Keratinocyte (primary cell): ENCODE measurements around the gene NOD2. TPM values are rescaled to one million over a fixed set of nuclear protein-coding genes. Genes with fewer than 3 reads are reported as not detected.

Experiments
- DNase-seq: peaks from one replicate; pipeline ENCODE4 v3.0.0-alpha.2; 2011; ENCODE audit warnings: low read depth, missing footprints, low spot score
- FAIRE-seq: peaks from 2 replicates; lab custom pipeline; 2011; peaks lifted over from hg19 to GRCh38; lab: Jason Lieb, UNC
- H2AFZ ChIP-seq: 2 replicates; pipeline ENCODE4 v1.6.0; 2012; ENCODE audit warnings: low read length, control low read depth, inconsistent platforms; ENCODE audit not compliant: control insufficient read depth
- H3K27ac ChIP-seq: 2 replicates; pipeline ENCODE4 v1.5.1; 2011; ENCODE audit warnings: low read length; ENCODE audit not compliant: control insufficient read depth, insufficient read depth
- H3K27me3 ChIP-seq: 3 replicates; pipeline ENCODE4 v1.6.0; 2011; ENCODE audit warnings: low read length; ENCODE audit not compliant: control insufficient read depth, insufficient read depth; ENCODE audit errors: extremely low read depth
- H3K36me3 ChIP-seq, 2 experiments: 2 replicates in 1 of 2; 3 replicates in 1 of 2; pipeline ENCODE4 v1.5.1; 2011; ENCODE audit warnings: low read length in 2 of 2, mild to moderate bottlenecking in 1 of 2; ENCODE audit not compliant: control insufficient read depth in 2 of 2, insufficient read depth in 2 of 2; ENCODE audit errors: extremely low read depth in 1 of 2
- H3K4me1 ChIP-seq: 3 replicates; pipeline ENCODE4 v1.5.1; 2011; ENCODE audit warnings: low read length; ENCODE audit not compliant: control insufficient read depth, insufficient read depth; ENCODE audit errors: extremely low read depth
- H3K4me2 ChIP-seq: 3 replicates; pipeline ENCODE4 v1.6.0; 2011; ENCODE audit warnings: low read depth, low read length; ENCODE audit not compliant: control insufficient read depth, insufficient read depth; ENCODE audit errors: extremely low read depth
- H3K4me3 ChIP-seq, 3 experiments: fragments of 200-600 bp in 1 of 3; sonication (generic) in 1 of 3; 2 replicates in 2 of 3; 3 replicates in 1 of 3; pipeline ENCODE4 v1.5.1; 2011 to 2016; ENCODE audit warnings: low read length in 3 of 3, mild to moderate bottlenecking in 3 of 3, control low read depth in 2 of 3, inconsistent platforms in 1 of 3, low read depth in 1 of 3, mixed read lengths in 1 of 3, mixed run types in 1 of 3, moderate library complexity in 1 of 3; ENCODE audit not compliant: control insufficient read depth in 2 of 3, insufficient read depth in 2 of 3; ENCODE audit errors: extremely low read depth in 1 of 3
- H3K79me2 ChIP-seq: 2 replicates; pipeline ENCODE4 v1.6.0; 2012; ENCODE audit warnings: low read length; ENCODE audit not compliant: control insufficient read depth, insufficient read depth
- H3K9ac ChIP-seq: 3 replicates; pipeline ENCODE4 v1.6.0; 2011; ENCODE audit warnings: low read length; ENCODE audit not compliant: control insufficient read depth, insufficient read depth; ENCODE audit errors: extremely low read depth
- H3K9me1 ChIP-seq: 3 replicates; pipeline ENCODE4 v1.6.0; 2011; ENCODE audit warnings: low read length; ENCODE audit not compliant: control insufficient read depth, insufficient read depth; ENCODE audit errors: extremely low read depth
- H3K9me3 ChIP-seq: 2 replicates; pipeline ENCODE4 v1.5.1; 2012; ENCODE audit warnings: low read depth, low read length; ENCODE audit not compliant: control insufficient read depth
- H4K20me1 ChIP-seq: 3 replicates; pipeline ENCODE4 v1.6.0; 2011; ENCODE audit warnings: low read length; ENCODE audit not compliant: control insufficient read depth, insufficient read depth; ENCODE audit errors: extremely low read depth
- CTCF ChIP-seq, 3 experiments: IDR thresholded peaks in 1 of 3; conservative IDR thresholded peaks in 1 of 3; optimal IDR thresholded peaks in 1 of 3; 2 replicates in 2 of 3; 3 replicates in 1 of 3; pipeline versions ENCODE3 to v1.5.1; 2011; ENCODE audit warnings: low read length in 3 of 3, mild to moderate bottlenecking in 3 of 3, moderate library complexity in 2 of 3, control low read depth in 1 of 3, inconsistent platforms in 1 of 3; ENCODE audit not compliant: insufficient read depth in 2 of 3; ENCODE audit errors: extremely low read depth in 1 of 3
- EZH2 ChIP-seq: IDR thresholded peaks from one replicate; pipeline ENCODE4 v1.6.1; 2012; ENCODE audit warnings: inconsistent platforms, mild to moderate bottlenecking, low read length, moderate library complexity
- dilution Hi-C: fragments of 300-500 bp; cut with MboI; formaldehyde crosslinking; loops from one replicate; pipeline ENCODE4 v1.7.0; 2020; ENCODE audit warnings: low sequenced_read_pairs; ENCODE audit not compliant: extremely low pct_ligation_motif_present
- polyA plus RNA-seq, 5 experiments: library from polyadenylated mRNA; depleted of rRNA in 3 of 5; stranded (reverse) in 3 of 5; stranded (forward) in 1 of 5; unstranded in 1 of 5; fragments of >200 nt; gene quantifications; 1 replicate in 1 of 5; 2 replicates in 3 of 5; 3 replicates in 1 of 5; pipeline versions ENCODE4 v1.2.1 to v1.2.3, GENCODE V29; 2011 to 2012; ENCODE audit warnings: missing spikeins in 2 of 5, low read depth in 1 of 5, low replicate concordance in 1 of 5

The NOD2 gene
- polyA plus RNA-seq, 1 donor (not counting 4 experiments of a cell fraction or from before 2014, with no cell fraction given), result 0.80 TPM

GRCh38 chr16:50677351-50677750 lies 16.1 kb upstream of the NOD2 start:
- peak; percentile 36 to 65 (median 43) for TF ChIP-seq CTCF (optimal IDR thresholded peaks at IDR 0.05 in 1 of 3, IDR thresholded peaks at IDR 0.05 in 1 of 3, conservative IDR thresholded peaks at IDR 0.05 in 1 of 3; ENCODE audit: extremely low read depth in 1 of 3, insufficient read depth in 2 of 3, low read length in 3 of 3)
- TF ChIP-seq EZH2, result no peak
- DNase-seq (no peak), FAIRE-seq (no peak)
- Histone ChIP-seq H3K9me1 (no peaks in the 10 kb centered on the region), H3K4me2 (no peak overlapping the region), H3K9ac (no peak overlapping the region), H2AFZ (no peak overlapping the region), H3K79me2 (no peaks in the 10 kb centered on the region), H3K4me1 (no peaks in the 10 kb centered on the region), H3K27me3 (no peaks in the 10 kb centered on the region), H4K20me1 (no peaks in the 10 kb centered on the region), H3K9me3 (peaks cover 5% of the 10 kb centered on the region), H3K4me3 (no peak overlapping the region), H3K27ac (no peak overlapping the region), H3K36me3 (no peaks in the 10 kb centered on the region)
- dilution Hi-C loops, result no loop called here

- Histone ChIP-seq H3K4me1 (no peaks in the 10 kb centered on the region), H3K36me3 (no peaks in the 10 kb centered on the region), H3K27ac (no peak overlapping the region), H3K4me3 (no peak overlapping the region), H3K9ac (no peak overlapping the region), H2AFZ (no peak overlapping the region), H3K9me3 (peaks cover 3% of the 10 kb centered on the region), H4K20me1 (no peaks in the 10 kb centered on the region), H3K4me2 (no peak overlapping the region), H3K79me2 (no peaks in the 10 kb centered on the region), H3K27me3 (no peaks in the 10 kb centered on the region), H3K9me1 (no peaks in the 10 kb centered on the region)
- DNase-seq (no peak), FAIRE-seq (no peak)
- dilution Hi-C loops, result no loop called here
- TF ChIP-seq CTCF (optimal IDR thresholded peaks at IDR 0.05 in 1 of 3, IDR thresholded peaks at IDR 0.05 in 1 of 3, conservative IDR thresholded peaks at IDR 0.05 in 1 of 3; ENCODE audit: extremely low read depth in 1 of 3, insufficient read depth in 2 of 3, low read length in 3 of 3) (no peak), EZH2 (no peak)
Observed at GRCh38 chr16:50678531-50678930, 14.9 kb upstream of the NOD2 start.
